Mesendoderm (in vitro differentiated cells): ENCODE results near the gene ITPR2.

Source experiments
- DNase-seq: peaks from one replicate; pipeline ENCODE4 v3.0.0; 2013
- H2AK5ac ChIP-seq: 2 replicates; pipeline ENCODE4 v1.6.1; 2013; ENCODE audit warnings: low read length, inconsistent platforms
- H2BK120ac ChIP-seq: 2 replicates; pipeline ENCODE4 v1.6.1; 2013; ENCODE audit warnings: low read depth, mild to moderate bottlenecking, low read length, moderate library complexity, mixed read lengths
- H2BK15ac ChIP-seq: replicated peaks from 2 replicates; pipeline ENCODE4 v1.6.1; 2013; ENCODE audit warnings: low read depth, mild to moderate bottlenecking, moderate library complexity
- H2BK5ac ChIP-seq: 2 replicates; pipeline ENCODE4 v1.6.1; 2013; ENCODE audit warnings: low read length, inconsistent platforms
- H3K18ac ChIP-seq: 2 replicates; pipeline ENCODE4 v1.6.1; 2013; ENCODE audit warnings: mild to moderate bottlenecking, low read length, mixed read lengths
- H3K23ac ChIP-seq: one replicate; pipeline ENCODE4 v1.6.1; 2013; ENCODE audit warnings: low read length
- H3K27ac ChIP-seq: 2 replicates; pipeline ENCODE4 v1.5.1; 2013; ENCODE audit warnings: low read depth, mild to moderate bottlenecking, inconsistent platforms, low read length, moderate library complexity
- H3K27me3 ChIP-seq: 2 replicates; pipeline ENCODE4 v1.6.1; 2013; ENCODE audit warnings: low read length, control low read depth, mild to moderate bottlenecking, inconsistent platforms; ENCODE audit not compliant: insufficient read depth, poor library complexity
- H3K36me3 ChIP-seq: 2 replicates; pipeline ENCODE4 v1.6.1; 2013; ENCODE audit warnings: low read length, inconsistent platforms; ENCODE audit not compliant: control insufficient read depth, insufficient read depth
- H3K4ac ChIP-seq: one replicate; pipeline ENCODE4 v1.6.1; 2013; ENCODE audit warnings: low read depth, mild to moderate bottlenecking, low read length, moderate library complexity
- H3K4me1 ChIP-seq: 2 replicates; pipeline ENCODE4 v1.6.1; 2013; ENCODE audit warnings: low read depth, low read length, inconsistent platforms; ENCODE audit not compliant: control insufficient read depth
- H3K4me2 ChIP-seq: 2 replicates; pipeline ENCODE4 v1.6.1; 2013; ENCODE audit warnings: low read length
- H3K4me3 ChIP-seq: 2 replicates; pipeline ENCODE4 v1.5.1; 2013; ENCODE audit warnings: mild to moderate bottlenecking, low read length
- H3K56ac ChIP-seq: one replicate; pipeline ENCODE4 v1.6.1; 2013; ENCODE audit warnings: low read length
- H3K79me1 ChIP-seq: 2 replicates; pipeline ENCODE4 v1.6.1; 2013; ENCODE audit warnings: low read length, inconsistent platforms
- H3K79me2 ChIP-seq: 2 replicates; pipeline ENCODE4 v1.6.1; 2013; ENCODE audit warnings: mild to moderate bottlenecking, low read length; ENCODE audit not compliant: control insufficient read depth, insufficient read depth
- H3K9ac ChIP-seq: 2 replicates; pipeline ENCODE4 v1.6.1; 2013; ENCODE audit warnings: low read length, inconsistent platforms
- H4K5ac ChIP-seq: one replicate; pipeline ENCODE4 v1.6.1; 2013; ENCODE audit warnings: low read length
- H4K8ac ChIP-seq: one replicate; pipeline ENCODE4 v1.6.1; 2013; ENCODE audit warnings: low read depth, mild to moderate bottlenecking, control low read depth, low read length, moderate library complexity
- WGBS: extraction: QIAGEN DNeasy Blood & Tissue Kit; methylation state at CpG from one replicate; pipeline ENCODE4 v1.1.7; 2013; ENCODE audit warnings: low lambda C conversion rate, missing lambda C conversion rate; ENCODE audit not compliant: insufficient coverage; ENCODE audit errors: extremely low coverage; 5-methylcytosine and 5-hydroxymethylcytosine counted together

The ITPR2 gene

DNA sequence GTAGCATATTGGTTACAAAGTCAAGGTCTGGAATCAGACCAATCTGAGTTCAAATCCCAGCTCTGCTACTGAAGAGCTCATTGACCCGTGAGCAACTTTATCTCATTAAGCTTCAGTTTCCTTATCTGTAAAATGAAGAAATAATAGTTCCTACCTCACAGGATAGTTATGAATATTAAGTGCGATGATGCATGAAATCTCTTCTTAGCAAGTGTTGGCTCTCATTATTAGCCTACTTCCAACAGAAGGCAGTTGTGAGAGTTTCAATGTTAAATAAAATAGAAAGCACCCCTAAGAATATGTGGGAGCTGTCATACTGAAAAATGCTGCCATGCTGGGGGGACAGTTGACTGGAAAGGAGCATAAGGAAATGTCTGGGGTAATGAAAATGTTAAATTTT, 39.0 kb upstream of the ITPR2 start:
- WGBS, result no CpG with 5 or more reads among the region's 2 CpGs
- Histone ChIP-seq H4K8ac (no peak overlapping the region), H2AK5ac (no peak overlapping the region), H3K27ac (no peak overlapping the region), H3K36me3 (no peaks in the 10 kb centered on the region), H2BK120ac (no peak overlapping the region), H3K23ac (no peak overlapping the region), H2BK5ac (no peak overlapping the region), H3K9ac (no peak overlapping the region), H2BK15ac (no peak overlapping the region), H3K4ac (no peak overlapping the region), H3K4me2 (no peak overlapping the region), H3K18ac (no peak overlapping the region), H3K27me3 (no peaks in the 10 kb centered on the region), H3K4me1 (no peaks in the 10 kb centered on the region), H3K79me2 (no peaks in the 10 kb centered on the region), H3K4me3 (no peak overlapping the region), H3K79me1 (no peaks in the 10 kb centered on the region), H4K5ac (no peak overlapping the region), H3K56ac (no peak overlapping the region)
- no peak for DNase-seq

DNA sequence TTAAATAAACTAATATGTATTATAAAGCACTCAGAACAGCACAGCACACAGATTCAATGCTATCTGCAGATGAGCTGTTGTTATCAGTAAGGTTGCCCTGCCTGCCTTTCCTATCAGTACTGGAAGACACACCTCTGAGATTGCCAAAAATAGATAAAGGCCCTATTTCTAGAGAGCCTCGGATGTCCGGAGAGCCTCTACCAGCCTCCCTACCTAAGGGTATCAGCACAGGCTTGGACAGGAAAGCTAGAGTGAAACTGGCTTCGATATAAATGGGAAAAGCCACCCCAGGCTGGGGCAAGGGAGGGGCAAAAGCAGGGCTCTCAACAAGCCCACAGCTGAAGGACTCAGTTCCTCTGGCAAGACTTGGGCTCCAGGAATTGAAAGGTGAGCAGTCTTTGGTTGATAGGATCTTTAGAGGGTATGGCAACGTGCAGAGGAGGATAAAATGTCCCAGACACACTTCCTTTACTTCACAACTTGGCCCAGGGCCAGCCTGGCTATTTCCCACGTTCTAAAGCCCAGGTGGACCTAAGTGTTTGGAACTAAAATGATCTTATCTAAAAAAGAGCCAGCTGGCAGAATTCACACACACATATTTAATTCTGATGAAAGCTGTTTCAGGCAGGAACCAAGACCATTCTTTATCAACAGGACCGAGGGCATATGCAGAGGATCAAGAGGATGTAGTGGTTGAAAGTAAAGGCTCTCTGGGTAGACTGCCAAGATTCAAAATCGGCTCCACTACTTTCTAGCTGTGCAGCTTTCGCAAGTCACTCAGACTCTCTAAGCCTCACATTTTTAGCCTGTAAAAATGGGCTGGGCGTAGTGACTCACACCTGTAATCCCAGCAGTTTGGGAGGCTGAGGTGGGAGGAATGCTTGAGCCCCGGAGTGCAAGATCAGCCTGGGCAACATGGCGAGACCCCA, 37.8 kb upstream of the ITPR2 start:
- H3K4me2 ChIP-seq, result no peak overlapping the region
- H2BK15ac ChIP-seq, result no peak overlapping the region
- no peaks in the 10 kb centered on the region for H3K4me1 ChIP-seq
- no peak overlapping the region for H2BK120ac ChIP-seq
- no peaks in the 10 kb centered on the region for H3K36me3 ChIP-seq
- no peaks in the 10 kb centered on the region for H3K27me3 ChIP-seq
- H3K18ac ChIP-seq, result no peak overlapping the region
- H3K4me3 ChIP-seq, result no peak overlapping the region
- H3K23ac ChIP-seq, result no peak overlapping the region
- H3K9ac ChIP-seq, result no peak overlapping the region
- H2BK5ac ChIP-seq, result no peak overlapping the region
- H4K8ac ChIP-seq, result no peak overlapping the region
- no peak overlapping the region for H3K4ac ChIP-seq
- no peak overlapping the region for H4K5ac ChIP-seq
- WGBS, result no CpG with 5 or more reads among the region's 11 CpGs
- H3K79me1 ChIP-seq, result no peaks in the 10 kb centered on the region
- H3K27ac ChIP-seq, result no peak overlapping the region
- no peaks in the 10 kb centered on the region for H3K79me2 ChIP-seq
- no peak overlapping the region for H3K56ac ChIP-seq
- no peak for DNase-seq
- no peak overlapping the region for H2AK5ac ChIP-seq

- Histone ChIP-seq H2AK5ac (no peak overlapping the region), H2BK15ac (no peak overlapping the region), H2BK5ac (no peak overlapping the region), H3K4me3 (no peak overlapping the region), H3K27ac (no peak overlapping the region), H3K23ac (no peak overlapping the region), H3K4ac (no peak overlapping the region), H3K79me2 (no peaks in the 10 kb centered on the region), H3K36me3 (no peaks in the 10 kb centered on the region), H3K18ac (no peak overlapping the region), H3K4me2 (no peak overlapping the region), H3K27me3 (no peaks in the 10 kb centered on the region), H3K79me1 (no peaks in the 10 kb centered on the region), H4K8ac (no peak overlapping the region), H3K4me1 (no peaks in the 10 kb centered on the region), H4K5ac (no peak overlapping the region), H2BK120ac (no peak overlapping the region), H3K56ac (no peak overlapping the region), H3K9ac (no peak overlapping the region)
- WGBS, result no CpG with 5 or more reads among the region's 6 CpGs
- DNase-seq, result no peak
Measured at GRCh38 chr12:26869908-26870459, 37.0 kb upstream of the ITPR2 start.

DNA sequence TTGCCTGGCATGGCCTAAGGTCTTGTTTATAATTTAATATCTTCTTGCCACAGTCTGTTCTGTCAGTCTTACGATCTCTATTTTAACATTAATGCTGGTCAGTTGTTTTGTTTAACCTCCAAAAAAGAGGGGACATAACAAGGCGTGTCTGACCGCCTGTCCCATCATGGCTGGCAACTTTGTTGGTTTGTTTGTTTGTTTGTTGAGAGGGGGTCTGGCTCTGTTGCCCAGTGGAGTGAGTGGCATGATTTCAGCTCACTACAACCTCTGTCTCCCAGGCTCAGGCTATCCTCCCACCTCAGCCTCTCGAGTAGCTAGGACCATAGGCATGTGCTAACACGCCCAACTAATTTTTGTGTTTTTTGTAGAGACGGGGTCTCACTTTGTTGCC, 36.1 kb upstream of the ITPR2 start:
- Histone ChIP-seq H3K4me2 (no peak overlapping the region), H3K18ac (no peak overlapping the region), H2BK15ac (no peak overlapping the region), H3K36me3 (no peaks in the 10 kb centered on the region), H3K4me1 (no peaks in the 10 kb centered on the region), H3K79me1 (no peaks in the 10 kb centered on the region), H2BK120ac (no peak overlapping the region), H2BK5ac (no peak overlapping the region), H3K23ac (no peak overlapping the region), H3K27ac (no peak overlapping the region), H3K4me3 (no peak overlapping the region), H3K4ac (no peak overlapping the region), H3K27me3 (no peaks in the 10 kb centered on the region), H3K56ac (no peak overlapping the region), H3K9ac (no peak overlapping the region), H4K8ac (no peak overlapping the region), H3K79me2 (no peaks in the 10 kb centered on the region), H4K5ac (no peak overlapping the region), H2AK5ac (no peak overlapping the region)
- no peak for DNase-seq
- no CpG with 5 or more reads among the region's 6 CpGs for WGBS

DNA sequence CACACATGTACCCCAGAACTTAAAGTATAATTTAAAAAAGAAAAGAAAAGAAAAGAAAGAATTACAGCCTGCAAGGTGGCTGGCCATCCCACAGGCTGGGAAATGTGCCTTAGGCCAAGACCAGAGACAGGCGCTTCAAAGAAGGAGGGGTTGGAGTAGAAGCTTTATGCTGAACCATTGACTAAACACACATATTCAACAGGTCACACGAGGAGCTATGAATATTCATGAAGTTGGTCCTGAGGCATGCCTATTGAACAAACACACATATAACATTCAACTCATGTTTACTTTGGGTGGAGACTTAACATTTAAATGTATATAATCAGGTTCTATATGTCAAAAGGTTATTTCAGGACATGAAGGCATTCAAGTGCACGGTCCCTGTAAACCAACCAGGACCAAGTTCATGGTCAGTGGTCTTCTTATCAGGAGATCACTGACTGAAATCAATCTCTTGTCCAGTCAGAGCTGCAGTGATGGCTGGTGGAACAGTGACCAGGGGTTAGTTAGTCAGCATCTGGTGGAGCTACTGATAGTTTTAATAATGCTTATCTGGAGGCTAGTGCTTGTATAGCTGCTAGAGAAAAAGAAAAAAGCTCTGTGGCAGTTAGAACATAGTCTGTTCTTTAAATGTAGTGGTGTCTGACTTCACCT, 35.6 kb upstream of the ITPR2 start:
- Histone ChIP-seq H4K5ac (no peak overlapping the region), H2BK15ac (no peak overlapping the region)
- WGBS, result no CpG with 5 or more reads among the region's 3 CpGs

More for the DNA sequence above, 35.6 kb upstream of the ITPR2 start:
- H3K27me3 ChIP-seq, result no peaks in the 10 kb centered on the region
- no peak overlapping the region for H3K23ac ChIP-seq
- no peaks in the 10 kb centered on the region for H3K79me1 ChIP-seq
- no peak overlapping the region for H3K4me3 ChIP-seq
- no peak overlapping the region for H3K27ac ChIP-seq
- no peak overlapping the region for H3K4ac ChIP-seq
- H3K36me3 ChIP-seq, result no peaks in the 10 kb centered on the region
- H3K56ac ChIP-seq, result no peak overlapping the region
- H2AK5ac ChIP-seq, result no peak overlapping the region
- no peak for DNase-seq
- no peak overlapping the region for H4K8ac ChIP-seq
- no peak overlapping the region for H3K18ac ChIP-seq
- no peaks in the 10 kb centered on the region for H3K4me1 ChIP-seq
- H3K4me2 ChIP-seq, result no peak overlapping the region
- H2BK120ac ChIP-seq, result no peak overlapping the region
- H2BK5ac ChIP-seq, result no peak overlapping the region
- H3K9ac ChIP-seq, result no peak overlapping the region
- no peaks in the 10 kb centered on the region for H3K79me2 ChIP-seq
